ENCODE data around the gene ASAP2. TPM values are rescaled to one million over a fixed set of nuclear protein-coding genes. Genes with fewer than 3 reads are reported as not detected.
A peak's percentile ranks its signal among the peaks of the same experiment; 100 is the strongest.

The ASAP2 gene
- polyA plus RNA-seq, 3 donors: 0.08 to 1.1 (median 0.20) TPM

GRCh38 chr2:9373476-9373875 is 166.9 kb downstream of the ASAP2 start:
- no peak for TF ChIP-seq CTCF (IDR thresholded peaks at IDR 0.05)
- H3K9me3 ChIP-seq (replicated peaks in 1 of 2; ENCODE audit: control insufficient read depth in 1 of 2, insufficient read depth in 1 of 2, low read length in 2 of 2): no peaks in the 10 kb centered on the region
- Mint-ChIP-seq H3K27me3 (ENCODE audit: low read depth in 3 of 3) (peaks cover 0 to 3% (median 1%) of the 10 kb centered on the region in 3 donors), H3K36me3 (no peaks in the 10 kb centered on the region), H3K9me3 (no peaks in the 10 kb centered on the region), H3K4me1 (no peaks in the 10 kb centered on the region), H3K4me3 (no peak overlapping the region), H3K27ac (no peak overlapping the region)
- WGBS (ENCODE audit: insufficient coverage): 98% methylated on average over 6 of the region's 6 CpGs
- H3K27me3 ChIP-seq (ENCODE audit: control insufficient read depth in 2 of 2, insufficient read depth in 2 of 2, low read length in 2 of 2): no peaks in the 10 kb centered on the region
- H4K20me1 ChIP-seq (ENCODE audit: insufficient read depth, low read length): no peaks in the 10 kb centered on the region
- no peak overlapping the region for H3K9ac ChIP-seq (ENCODE audit: insufficient read depth, low read length, poor library complexity, severe bottlenecking)
- no peak overlapping the region for H3K4me3 ChIP-seq (replicated peaks in 1 of 3; ENCODE audit: low read depth in 2 of 3, low read length in 3 of 3)
- H2AFZ ChIP-seq (ENCODE audit: insufficient read depth, low read depth, low read length, poor library complexity, severe bottlenecking): no peak overlapping the region
- H3K4me2 ChIP-seq (replicated peaks; ENCODE audit: extremely low read depth, low read length, poor library complexity, severe bottlenecking): no peak overlapping the region
- intact Hi-C loops (cut with micrococcal nuclease): no loop called here
- no peak overlapping the region for H3K27ac ChIP-seq (ENCODE audit: low read depth in 1 of 2, low read length in 2 of 2)
- H3K36me3 ChIP-seq (replicated peaks in 1 of 2; ENCODE audit: control insufficient read depth in 1 of 2, insufficient read depth in 2 of 2, low read length in 2 of 2): no peaks in the 10 kb centered on the region
- no peaks in the 10 kb centered on the region for H3K4me1 ChIP-seq (ENCODE audit: control insufficient read depth in 1 of 2, insufficient read depth in 2 of 2, low read length in 2 of 2)
- no peak for DNase-seq
- H3K79me2 ChIP-seq (ENCODE audit: insufficient read depth, low read length): no peaks in the 10 kb centered on the region

GRCh38 chr2:9374071-9374730 is 167.6 kb downstream of the ASAP2 start:
- Histone ChIP-seq H4K20me1 (ENCODE audit: insufficient read depth, low read length) (no peaks in the 10 kb centered on the region), H2AFZ (ENCODE audit: insufficient read depth, low read depth, low read length, poor library complexity, severe bottlenecking) (no peak overlapping the region), H3K79me2 (ENCODE audit: insufficient read depth, low read length) (no peaks in the 10 kb centered on the region), H3K9ac (ENCODE audit: insufficient read depth, low read length, poor library complexity, severe bottlenecking) (no peak overlapping the region), H3K27ac (ENCODE audit: low read depth in 1 of 2, low read length in 2 of 2) (no peak overlapping the region), H3K27me3 (ENCODE audit: control insufficient read depth in 2 of 2, insufficient read depth in 2 of 2, low read length in 2 of 2) (no peaks in the 10 kb centered on the region), H3K4me1 (ENCODE audit: control insufficient read depth in 1 of 2, insufficient read depth in 2 of 2, low read length in 2 of 2) (no peaks in the 10 kb centered on the region), H3K4me2 (replicated peaks; ENCODE audit: extremely low read depth, low read length, poor library complexity, severe bottlenecking) (no peak overlapping the region), H3K4me3 (replicated peaks in 1 of 3; ENCODE audit: low read depth in 2 of 3, low read length in 3 of 3) (no peak overlapping the region), H3K36me3 (replicated peaks in 1 of 2; ENCODE audit: control insufficient read depth in 1 of 2, insufficient read depth in 2 of 2, low read length in 2 of 2) (no peaks in the 10 kb centered on the region), H3K9me3 (replicated peaks in 1 of 2; ENCODE audit: control insufficient read depth in 1 of 2, insufficient read depth in 1 of 2, low read length in 2 of 2) (no peaks in the 10 kb centered on the region)
- DNase-seq: no peak
- Mint-ChIP-seq H3K9me3 (no peaks in the 10 kb centered on the region), H3K4me1 (no peaks in the 10 kb centered on the region), H3K4me3 (no peak overlapping the region), H3K36me3 (no peaks in the 10 kb centered on the region), H3K27me3 (ENCODE audit: low read depth in 3 of 3) (peaks cover 0 to 3% (median 1%) of the 10 kb centered on the region in 3 donors), H3K27ac (peak overlapping the region in 1 of 7 donors; percentile 13)
- WGBS (ENCODE audit: insufficient coverage): 96% methylated on average over 17 of the region's 18 CpGs
- TF ChIP-seq CTCF (IDR thresholded peaks at IDR 0.05): no peak
- intact Hi-C loops (cut with micrococcal nuclease): no loop called here

All from CD14-positive monocyte (primary cell).